ENCODE data around the gene FAM180B.

DNA sequence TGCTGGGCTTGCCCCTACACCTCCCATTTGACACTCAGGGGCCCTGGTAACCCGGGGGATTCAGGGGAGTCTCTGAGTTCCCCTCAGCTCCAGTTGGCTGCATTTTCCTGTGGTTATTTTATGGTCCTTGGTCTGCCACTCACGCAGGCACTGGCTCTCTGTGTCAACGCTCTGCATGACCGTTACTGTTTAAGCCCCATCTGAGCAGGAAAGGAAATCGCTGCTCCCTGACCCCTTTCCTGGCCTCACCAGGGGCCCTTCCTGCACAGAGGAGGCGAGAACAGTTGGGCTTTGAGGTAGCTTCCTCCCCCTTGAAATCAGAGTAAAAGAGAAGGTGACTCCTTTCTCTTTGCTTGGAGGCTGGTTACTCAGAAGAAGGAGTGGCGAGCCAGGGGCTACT lies 5.3 kb downstream of the FAM180B start:
- TF ChIP-seq CTCF (IDR thresholded peaks at IDR 0.05 in 2 of 3, conservative IDR thresholded peaks at IDR 0.05 in 1 of 3; ENCODE audit: borderline replicate concordance in 1 of 3, insufficient read depth in 1 of 3, low read depth in 2 of 3, low read length in 2 of 3) (no peak), POLR2A (IDR thresholded peaks at IDR 0.05; ENCODE audit: borderline replicate concordance, extremely low read depth, insufficient read depth, insufficient read length) (no peak), EZH2 (IDR thresholded peaks at IDR 0.05) (no peak), EZH2phosphoT487 (IDR thresholded peaks at IDR 0.05; ENCODE audit: borderline replicate concordance) (no peak), CEBPB (IDR thresholded peaks at IDR 0.05; ENCODE audit: low read depth) (no peak), RAD21 (IDR thresholded peaks at IDR 0.05; ENCODE audit: low read depth) (no peak), SRF (IDR thresholded peaks at IDR 0.05; ENCODE audit: low read depth) (no peak), YY1 (IDR thresholded peaks at IDR 0.05; ENCODE audit: extremely low read depth, insufficient replicate concordance, low read depth, low read length) (no peak), SIN3A (IDR thresholded peaks at IDR 0.05; ENCODE audit: low read depth) (no peak), REST (IDR thresholded peaks at IDR 0.05; ENCODE audit: low read depth) (no peak)
- TF ChIP-seq, protein P1, sequence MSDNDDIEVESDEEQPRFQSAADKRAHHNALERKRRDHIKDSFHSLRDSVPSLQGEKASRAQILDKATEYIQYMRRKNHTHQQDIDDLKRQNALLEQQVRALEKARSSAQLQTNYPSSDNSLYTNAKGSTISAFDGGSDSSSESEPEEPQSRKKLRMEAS (IDR thresholded peaks at IDR 0.05), result no peak
